Gastrocnemius medialis (tissue), 4 donors: ENCODE results near the gene FBLIM1. TPM values are rescaled to one million over a fixed set of nuclear protein-coding genes. Genes with fewer than 3 reads are reported as not detected.

Experiments
- ATAC-seq, 2 donors: fragments of 150-250 bp; one replicate each; pipeline ENCODE4 v1.9.1; 2016
- DNase-seq, 2 donors: peaks; one replicate each; pipeline ENCODE4 v3.0.0-alpha.2; 2019
- H3K27ac ChIP-seq, 4 donors: fragments of 200-600 bp; sonication (generic); 1 replicate in 1 of 4; 2 replicates in 3 of 4; pipeline ENCODE4 v1.5.1; 2016 to 2018; ENCODE audit warnings: mild to moderate bottlenecking in 2 of 4, moderate library complexity in 1 of 4
- H3K27me3 ChIP-seq, 3 donors: fragments of 200-600 bp; sonication (generic) in 2 of 3; 1 replicate in 1 of 3; 2 replicates in 2 of 3; pipeline versions ENCODE4 v1.5.1 to v1.6.0; 2016 to 2019; ENCODE audit warnings: mild to moderate bottlenecking in 1 of 3, moderate library complexity in 1 of 3
- H3K36me3 ChIP-seq, 2 donors: fragments of 200-600 bp; sonication (generic) in 1 of 2; one replicate each; pipeline ENCODE4 v1.5.1; 2017 to 2018
- H3K4me1 ChIP-seq, 2 donors: fragments of 200-600 bp; sonication (generic) in 1 of 2; one replicate each; pipeline ENCODE4 v1.5.1; 2016 to 2017; ENCODE audit warnings: mild to moderate bottlenecking in 2 of 2
- H3K4me3 ChIP-seq, 4 donors: fragments of 200-600 bp; sonication (generic) in 3 of 4; 1 replicate in 1 of 4; 2 replicates in 3 of 4; pipeline ENCODE4 v1.5.1; 2016 to 2019; ENCODE audit warnings: mild to moderate bottlenecking in 2 of 4
- H3K9me3 ChIP-seq, 3 donors: fragments of 200-600 bp; sonication (generic) in 2 of 3; 1 replicate in 1 of 3; 2 replicates in 2 of 3; pipeline ENCODE4 v1.5.1; 2016 to 2019
- POLR2A ChIP-seq, 2 donors: fragments of 450-650 bp; IDR thresholded peaks; one replicate each; pipeline ENCODE4 v1.6.1; 2017; ENCODE audit warnings: antibody characterized with exemption in 2 of 2, mild to moderate bottlenecking in 2 of 2, moderate library complexity in 2 of 2
- in situ Hi-C, 4 donors: fragments of 200-750 bp; cut with MboI; loops; one replicate each; pipeline versions ENCODE4 v1.15.0 to v1.8.0; 2017; ENCODE audit warnings: low sequenced_read_pairs in 4 of 4
- intact Hi-C: fragments of 100-400 bp; cut with DNase I; formaldehyde crosslinking; loops from one replicate; pipeline ENCODE4 v1.15.1; 2023; ENCODE audit warnings: low total_unique reads
- total RNA-seq, 4 donors: library from RNA; depleted of rRNA; stranded (reverse); fragments of >200 nt; gene quantifications; one replicate each; pipeline versions ENCODE4 v1.1.0 to v1.2.3, GENCODE V29; 2016
- TF ChIP-seq, protein P1 (sequence below), 5 experiments: fragments of 450-650 bp in 3 of 5; fragments of 200-600 bp in 2 of 5; sonication (generic) in 2 of 5; IDR thresholded peaks in 4 of 5; conservative IDR thresholded peaks in 1 of 5; 1 replicate in 4 of 5; 2 replicates in 1 of 5; pipeline ENCODE4 v1.5.1; 2016 to 2019; ENCODE audit warnings: antibody characterized with exemption in 5 of 5, mild to moderate bottlenecking in 3 of 5, moderate library complexity in 3 of 5

FBLIM1 gene
- total RNA-seq, 4 donors from 2014 or later = 1.4 to 3.9 (median 3.8) TPM

DNA sequence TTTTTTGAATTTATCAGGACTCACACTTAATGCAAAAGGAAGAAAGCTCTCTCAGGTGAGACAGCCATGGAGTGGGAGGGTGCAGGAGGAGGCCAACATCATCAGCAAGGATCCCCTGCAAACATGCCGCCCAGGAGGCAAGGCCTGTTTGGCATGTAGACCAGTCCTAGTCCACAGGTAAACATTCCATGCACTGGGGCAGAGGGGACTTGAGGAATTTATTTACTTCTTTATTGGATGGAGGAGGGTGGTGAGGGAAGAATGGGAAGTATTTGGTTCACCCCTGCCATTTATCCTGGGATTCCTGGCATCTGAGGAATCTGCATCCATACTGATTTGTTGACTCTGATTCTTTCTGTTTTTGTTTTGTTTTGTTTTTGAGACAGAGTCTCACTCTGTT is 50.4 kb downstream of the FBLIM1 start:
- no peak for DNase-seq
- TF ChIP-seq, protein P1, sequence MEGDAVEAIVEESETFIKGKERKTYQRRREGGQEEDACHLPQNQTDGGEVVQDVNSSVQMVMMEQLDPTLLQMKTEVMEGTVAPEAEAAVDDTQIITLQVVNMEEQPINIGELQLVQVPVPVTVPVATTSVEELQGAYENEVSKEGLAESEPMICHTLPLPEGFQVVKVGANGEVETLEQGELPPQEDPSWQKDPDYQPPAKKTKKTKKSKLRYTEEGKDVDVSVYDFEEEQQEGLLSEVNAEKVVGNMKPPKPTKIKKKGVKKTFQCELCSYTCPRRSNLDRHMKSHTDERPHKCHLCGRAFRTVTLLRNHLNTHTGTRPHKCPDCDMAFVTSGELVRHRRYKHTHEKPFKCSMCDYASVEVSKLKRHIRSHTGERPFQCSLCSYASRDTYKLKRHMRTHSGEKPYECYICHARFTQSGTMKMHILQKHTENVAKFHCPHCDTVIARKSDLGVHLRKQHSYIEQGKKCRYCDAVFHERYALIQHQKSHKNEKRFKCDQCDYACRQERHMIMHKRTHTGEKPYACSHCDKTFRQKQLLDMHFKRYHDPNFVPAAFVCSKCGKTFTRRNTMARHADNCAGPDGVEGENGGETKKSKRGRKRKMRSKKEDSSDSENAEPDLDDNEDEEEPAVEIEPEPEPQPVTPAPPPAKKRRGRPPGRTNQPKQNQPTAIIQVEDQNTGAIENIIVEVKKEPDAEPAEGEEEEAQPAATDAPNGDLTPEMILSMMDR (IDR thresholded peaks at IDR 0.05 in 4 of 5, conservative IDR thresholded peaks at IDR 0.05 in 1 of 5) = no peak
- TF ChIP-seq POLR2A (IDR thresholded peaks at IDR 0.05) = no peak
- Histone ChIP-seq H3K4me3 (no peak overlapping the region), H3K36me3 (no peaks in the 10 kb centered on the region), H3K4me1 (no peaks in the 10 kb centered on the region), H3K9me3 (no peaks in the 10 kb centered on the region), H3K27ac (no peak overlapping the region), H3K27me3 (no peaks in the 10 kb centered on the region)
- in situ Hi-C loops (loop anchor here in 2 of 4 donors (25.0 kb wide), 3 partner anchors 153 to 253 kb away; partner anchors contain the start of genes FAM131C (in 1 of the 2) and ZBTB17 (in 1 of the 2)), intact Hi-C loops (no loop called here)
- ATAC-seq = no peak

DNA sequence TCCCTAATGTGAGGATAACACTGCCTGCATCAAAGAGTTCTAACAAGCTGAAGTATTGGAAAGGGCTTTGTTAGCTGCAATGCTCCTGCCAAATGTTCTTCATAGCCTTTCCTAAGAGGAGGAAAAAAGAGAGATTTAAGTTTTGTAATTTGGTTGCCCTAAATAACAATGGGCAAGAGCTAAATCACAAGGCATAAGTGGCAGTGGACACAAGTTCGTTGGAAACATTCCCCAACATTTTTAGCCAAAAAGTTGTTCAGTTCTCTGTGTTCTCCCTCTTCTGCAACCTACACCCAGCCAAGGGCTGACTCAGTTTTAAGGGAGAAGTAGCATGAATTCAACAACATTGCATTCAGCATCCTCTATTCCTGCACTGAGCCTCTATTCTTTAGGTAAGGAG is 51.5 kb downstream of the FBLIM1 start:
- Histone ChIP-seq H3K9me3 (no peaks in the 10 kb centered on the region), H3K27ac (no peak overlapping the region), H3K27me3 (no peaks in the 10 kb centered on the region), H3K4me1 (no peaks in the 10 kb centered on the region), H3K4me3 (no peak overlapping the region), H3K36me3 (no peaks in the 10 kb centered on the region)
- in situ Hi-C loops = loop anchor here (10.0 to 25.0 kb wide), 5 partner anchors 152 to 252 kb away; partner anchors contain the start of genes FAM131C (in 1 of the 4) and ZBTB17 (in 1 of the 4)
- DNase-seq = no peak
- no peak for TF ChIP-seq POLR2A (IDR thresholded peaks at IDR 0.05)
- TF ChIP-seq, protein P1 (IDR thresholded peaks at IDR 0.05 in 4 of 5, conservative IDR thresholded peaks at IDR 0.05 in 1 of 5) = no peak
- peak; percentile 45 to 70 for ATAC-seq
- intact Hi-C loops = no loop called here

- TF ChIP-seq, protein P1 (IDR thresholded peaks at IDR 0.05 in 4 of 5, conservative IDR thresholded peaks at IDR 0.05 in 1 of 5) = no peak
- TF ChIP-seq POLR2A (IDR thresholded peaks at IDR 0.05) = no peak
- DNase-seq = no peak
- in situ Hi-C loops = loop anchor here (10.0 to 25.0 kb wide), 5 partner anchors 146 to 246 kb away; partner anchors contain the start of genes FAM131C (in 1 of the 4) and ZBTB17 (in 1 of the 4)
- Histone ChIP-seq H3K9me3 (no peaks in the 10 kb centered on the region), H3K4me1 (peaks cover 0 to 2% of the 10 kb centered on the region in 2 donors), H3K36me3 (no peaks in the 10 kb centered on the region), H3K4me3 (no peak overlapping the region), H3K27me3 (no peaks in the 10 kb centered on the region), H3K27ac (no peak overlapping the region)
- ATAC-seq = no peak
- intact Hi-C loops = loop anchor here (5.0 kb wide), 4 partner anchors 96 to 231 kb away; partner anchors contain the start of gene ZBTB17
Measured at GRCh38 chr1:15816674-15817073, 58.1 kb downstream of the FBLIM1 start.

GRCh38 chr1:15820478-15820877 is 61.9 kb downstream of the FBLIM1 start:
- no peaks in the 10 kb centered on the region for H3K36me3 ChIP-seq
- no peak for DNase-seq
- intact Hi-C loops = no loop called here
- no peaks in the 10 kb centered on the region for H3K9me3 ChIP-seq
- H3K27ac ChIP-seq = no peak overlapping the region
- no peak for ATAC-seq
- H3K4me3 ChIP-seq = no peak overlapping the region
- in situ Hi-C loops = loop anchor here in 2 of 4 donors (25.0 kb wide), 3 partner anchors 142 to 242 kb away; partner anchors contain the start of genes FAM131C (in 1 of the 2) and ZBTB17 (in 1 of the 2)
- no peaks in the 10 kb centered on the region for H3K27me3 ChIP-seq
- peaks cover 0 to 7% of the 10 kb centered on the region in 2 donors for H3K4me1 ChIP-seq
- TF ChIP-seq POLR2A (IDR thresholded peaks at IDR 0.05) = no peak
- TF ChIP-seq, protein P1 (IDR thresholded peaks at IDR 0.05 in 4 of 5, conservative IDR thresholded peaks at IDR 0.05 in 1 of 5) = no peak
